Inflammatory macrophage treated with lipopolysaccharide for 1 hour (primary cell): ENCODE data around the gene EXTL1.

ENCODE experiments used
- DNase-seq, 2 donors: peaks; one replicate each; pipeline ENCODE4 v3.0.0-alpha.2; 2020 to 2022

EXTL1 gene

DNA sequence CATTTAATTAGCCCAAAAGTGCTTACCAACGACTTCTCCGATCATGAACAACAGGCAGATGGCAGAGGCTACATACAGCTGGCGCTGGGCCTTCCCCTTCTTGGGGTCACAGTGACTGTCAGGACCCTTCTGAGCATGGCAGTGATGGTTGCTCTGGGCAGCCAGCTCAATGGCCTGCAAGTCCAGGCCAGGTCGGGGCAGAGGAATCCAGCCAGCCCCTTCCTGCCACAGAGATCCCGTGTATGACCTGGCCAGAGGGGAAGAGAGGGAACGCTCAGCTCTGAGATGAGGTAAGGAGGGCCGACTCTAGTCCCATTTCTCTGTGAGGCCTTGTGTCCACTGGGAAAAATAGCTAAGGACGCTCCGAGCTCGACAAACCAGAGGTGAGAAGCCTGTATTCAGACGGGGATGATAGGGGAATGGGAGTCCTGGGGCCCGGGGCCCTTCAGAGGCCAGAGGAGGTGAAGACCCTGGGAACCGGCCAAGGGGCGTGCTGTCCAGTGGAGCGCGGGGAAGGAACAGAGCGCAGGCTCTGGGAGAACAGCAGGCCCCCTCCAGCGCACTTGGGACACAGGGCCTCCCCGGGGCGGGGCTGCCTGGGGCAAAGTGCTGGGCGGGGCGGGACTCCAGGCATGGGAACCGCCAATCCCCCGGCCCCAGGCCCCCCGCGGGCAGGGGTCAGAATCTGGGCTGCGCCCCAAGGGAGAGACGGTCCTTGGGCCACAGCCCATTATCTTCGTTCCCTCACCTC lies 23.6 kb downstream of the EXTL1 start:
- DNase-seq = no peak

DNA sequence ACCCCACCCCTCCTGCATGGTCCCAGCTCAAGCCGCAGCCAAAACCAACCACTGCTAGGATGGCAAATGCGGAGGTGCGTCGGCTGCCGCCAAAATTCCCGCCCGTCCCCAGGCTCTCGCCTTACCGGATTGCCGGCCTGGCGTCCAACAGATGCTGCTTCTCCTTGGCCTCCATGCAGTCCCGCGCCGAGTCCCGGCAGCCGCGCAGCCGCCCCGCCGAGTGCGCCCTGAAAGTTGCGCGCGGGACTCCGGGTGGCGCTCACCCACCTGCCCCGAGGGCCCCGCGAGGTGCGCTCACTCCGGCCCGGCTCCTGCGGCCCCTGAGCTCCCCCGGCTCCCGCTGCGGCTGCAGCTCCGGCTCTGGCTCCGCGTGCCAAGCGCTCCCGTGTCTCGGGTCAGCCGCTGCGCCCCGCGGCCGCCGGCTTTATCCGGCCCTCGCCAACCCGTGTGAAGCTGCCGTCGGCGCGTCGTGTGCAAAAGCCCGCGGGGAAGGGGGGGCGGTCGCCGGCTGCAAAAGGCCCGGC lies 24.2 kb downstream of the EXTL1 start, which contains the start of gene SLC30A2:
Gene SLC30A2 (minus strand): TSS at position 397 of the 524 bp plus-strand sequence. CDS start 222 bp downstream, at position 175.
- no peak for DNase-seq

DNA sequence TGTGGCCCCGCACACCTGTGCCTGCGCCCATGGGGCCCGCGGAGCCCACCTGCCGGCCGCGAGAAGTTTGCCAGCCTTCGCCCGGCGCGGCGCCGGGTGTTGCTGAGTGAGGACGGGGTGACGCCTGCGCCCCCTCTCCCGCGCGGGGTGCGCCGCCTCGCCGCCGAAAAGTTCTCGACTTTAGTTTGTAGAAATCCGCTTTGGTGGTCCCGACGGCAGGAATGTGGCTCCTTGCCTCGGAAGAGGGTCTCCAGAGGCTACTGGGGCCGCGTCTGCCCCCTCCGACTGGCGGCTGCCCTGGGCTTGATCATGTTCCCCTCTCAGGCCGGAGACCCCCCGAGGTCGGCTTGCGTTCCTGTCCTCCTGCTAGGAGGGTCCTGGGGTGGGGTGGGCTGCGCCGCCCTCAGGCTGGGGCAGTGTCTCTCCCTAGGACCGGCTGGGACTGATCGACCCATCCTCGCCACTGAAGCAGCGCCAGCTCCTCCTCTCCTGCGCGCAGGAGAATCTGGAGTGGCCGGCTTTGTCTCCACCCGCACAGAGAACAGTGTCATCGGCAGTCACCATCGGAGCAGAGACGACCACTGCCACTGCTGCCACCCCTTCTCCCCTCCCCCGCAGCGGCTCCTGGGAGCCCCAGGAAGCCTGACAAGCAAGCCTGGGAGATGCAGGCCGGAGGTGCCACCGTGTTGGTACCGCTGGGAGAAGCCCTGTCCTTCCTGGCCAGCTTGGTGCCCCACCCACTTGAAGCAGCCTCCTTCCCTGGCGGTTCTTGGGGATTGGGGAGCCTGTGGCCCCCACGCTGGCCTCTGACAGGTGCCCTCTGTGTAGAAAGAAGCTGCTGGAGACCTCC lies 24.9 kb downstream of the EXTL1 start:
- no peak for DNase-seq

DNA sequence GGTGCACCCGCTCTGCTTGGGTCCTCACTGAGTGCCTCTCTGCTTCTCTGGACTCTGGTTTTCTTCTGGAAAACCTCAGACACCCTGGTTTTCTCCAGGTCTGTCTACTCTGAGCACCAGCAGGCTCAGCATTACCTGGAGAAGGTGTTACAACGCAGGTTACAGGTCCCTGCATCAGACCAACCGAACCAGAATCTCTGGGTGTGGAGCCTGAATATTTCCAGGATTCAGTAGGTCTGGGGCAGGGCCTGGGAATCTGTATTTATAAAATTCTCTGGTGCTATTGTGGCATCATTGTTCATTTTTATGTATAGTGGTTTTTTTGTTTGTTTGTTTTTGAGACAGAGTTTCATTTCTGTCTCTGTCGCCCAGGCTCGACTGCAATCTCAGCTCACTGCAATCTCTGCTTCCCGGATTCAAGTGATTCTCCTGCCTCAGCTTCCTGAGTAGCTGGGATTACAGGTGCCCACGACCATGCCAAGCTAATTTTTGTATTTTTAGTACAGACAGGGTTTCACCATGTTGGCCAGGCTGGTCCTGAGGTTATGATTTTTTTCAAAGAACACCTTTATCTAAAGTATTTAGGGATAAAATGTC lies 25.8 kb downstream of the EXTL1 start:
- no peak for DNase-seq

DNA sequence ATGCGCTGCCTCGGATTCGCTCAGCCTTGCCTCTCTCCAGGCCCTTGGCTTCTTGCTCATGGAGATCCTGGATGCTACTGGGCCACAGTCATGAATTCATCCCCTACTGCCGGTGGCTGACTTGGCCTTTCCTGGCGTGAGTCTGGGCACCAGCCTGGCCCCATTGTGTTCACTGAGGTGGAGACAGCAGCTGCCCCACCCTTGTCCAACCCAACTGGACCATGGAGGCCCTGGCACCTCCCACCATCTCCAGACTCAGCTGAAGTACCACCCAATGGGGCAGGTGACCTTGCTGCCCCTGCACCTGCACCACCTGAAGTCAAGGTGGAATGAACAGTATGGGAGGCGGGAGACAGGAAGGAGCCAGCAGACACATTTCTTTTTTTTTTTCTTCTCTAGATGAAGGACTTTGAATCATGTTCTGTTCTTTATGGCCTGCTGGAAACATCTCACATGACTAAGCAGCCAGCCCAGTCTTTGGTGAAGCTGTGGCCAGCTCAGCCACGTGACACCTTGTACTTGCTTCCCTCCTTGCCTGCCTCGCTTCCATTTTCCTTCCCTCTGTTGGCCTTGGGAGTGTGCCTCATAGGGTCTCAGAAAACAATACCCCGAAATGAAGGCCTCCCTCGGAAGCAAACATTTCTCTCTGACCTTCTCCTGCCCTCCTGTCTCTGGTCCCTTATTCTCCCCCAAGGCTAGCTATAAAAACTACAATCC lies 28.1 kb downstream of the EXTL1 start:
- DNase-seq = no peak

DNA sequence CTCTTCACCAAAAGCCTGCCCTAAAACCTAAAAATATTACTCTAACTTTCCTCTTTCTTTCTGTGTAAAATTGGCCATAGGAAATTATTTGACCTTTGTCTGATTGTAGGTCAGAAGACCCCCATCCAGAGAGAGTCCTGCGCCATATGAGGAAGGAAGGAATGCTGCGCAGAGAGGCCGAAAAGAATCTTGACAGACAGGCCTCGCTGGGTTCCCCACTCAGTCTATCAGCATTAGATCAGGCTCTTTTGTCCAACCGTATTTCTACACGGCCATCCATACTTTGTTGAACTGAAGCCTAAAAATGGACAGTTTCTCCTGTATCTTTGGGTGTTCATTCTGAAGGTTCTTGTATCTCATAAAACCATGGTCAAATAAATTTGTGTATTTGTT lies 28.7 kb downstream of the EXTL1 start:
- DNase-seq = no peak

DNA sequence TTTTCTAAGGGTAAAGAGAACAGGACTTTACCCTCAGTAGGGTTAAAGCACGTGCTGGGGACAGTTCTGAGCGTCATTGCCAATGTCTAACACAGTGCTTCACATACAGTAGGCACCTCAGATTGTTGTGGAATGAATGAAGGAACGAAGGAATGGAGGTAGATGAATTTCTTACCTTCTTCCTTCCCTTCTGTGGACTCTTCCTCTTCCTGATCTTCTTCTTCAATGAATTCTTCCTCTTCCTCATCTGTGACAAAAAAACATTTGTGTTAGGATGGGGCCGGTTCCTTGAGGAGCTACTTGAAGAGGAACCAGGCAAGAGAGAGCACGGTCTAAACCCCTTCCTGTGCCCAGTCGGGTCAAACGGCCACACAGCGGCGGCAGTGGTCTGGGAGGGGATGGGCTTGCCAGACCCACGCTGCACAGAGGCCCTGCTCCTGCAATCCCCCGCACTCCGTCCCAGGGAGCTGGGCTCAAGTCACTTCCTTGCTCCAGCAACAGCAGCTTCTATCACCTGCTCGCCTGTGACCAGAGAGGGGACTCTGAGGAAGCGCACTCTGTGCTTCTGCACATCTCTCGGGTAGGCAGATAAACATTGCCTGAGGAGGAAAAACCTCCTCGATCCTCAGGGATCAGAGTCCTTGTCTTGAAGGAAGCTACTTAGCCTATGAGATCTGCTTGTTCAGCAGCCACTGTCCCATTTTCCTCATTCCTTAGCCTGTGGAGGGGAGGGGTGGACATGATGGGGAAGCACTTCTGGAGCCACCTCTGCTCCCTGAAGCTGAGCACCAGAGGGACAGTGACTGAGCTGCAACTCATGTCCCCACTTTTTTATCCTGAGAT lies 32.4 kb downstream of the EXTL1 start:
- no peak for DNase-seq

DNA sequence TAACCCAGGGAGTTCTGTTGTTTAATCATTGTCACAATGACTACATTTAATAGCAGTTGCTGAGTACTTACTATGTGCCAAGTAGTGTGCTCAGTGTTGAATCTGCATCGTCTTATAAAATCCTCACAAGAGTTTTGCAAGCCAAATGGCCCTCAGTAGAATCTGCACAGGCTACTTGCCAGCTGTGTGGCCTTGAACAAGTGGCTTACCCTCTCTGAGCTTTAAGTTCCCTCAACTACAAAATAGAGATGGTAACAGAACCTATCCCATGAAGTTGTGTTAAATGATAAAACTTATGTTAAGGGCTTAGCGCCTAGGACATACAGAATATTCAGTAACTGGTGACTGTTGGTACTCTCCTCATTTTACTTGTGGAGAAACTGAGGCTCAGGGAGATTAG lies 33.5 kb downstream of the EXTL1 start:
- DNase-seq = no peak

DNA sequence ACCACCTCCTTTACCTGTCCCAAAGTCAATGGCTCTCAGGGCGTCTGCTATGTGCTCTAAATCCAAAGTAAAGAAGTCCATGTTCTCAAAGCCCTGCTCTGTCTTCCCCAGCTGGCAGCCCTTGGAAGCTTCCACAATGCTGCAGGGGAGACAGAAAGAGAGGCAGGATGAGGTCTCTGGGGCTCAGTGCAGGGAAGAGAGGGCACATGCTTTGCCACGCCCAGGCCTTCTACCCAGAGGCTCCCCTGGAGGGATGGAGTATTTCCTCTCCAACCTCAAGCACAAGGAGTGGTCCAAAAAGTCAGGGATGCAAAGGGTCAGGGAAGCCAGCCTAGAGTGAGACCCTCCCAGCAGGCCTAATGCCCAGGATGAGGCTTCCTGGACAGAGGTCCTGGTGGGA lies 35.6 kb downstream of the EXTL1 start:
- DNase-seq = no peak

DNA sequence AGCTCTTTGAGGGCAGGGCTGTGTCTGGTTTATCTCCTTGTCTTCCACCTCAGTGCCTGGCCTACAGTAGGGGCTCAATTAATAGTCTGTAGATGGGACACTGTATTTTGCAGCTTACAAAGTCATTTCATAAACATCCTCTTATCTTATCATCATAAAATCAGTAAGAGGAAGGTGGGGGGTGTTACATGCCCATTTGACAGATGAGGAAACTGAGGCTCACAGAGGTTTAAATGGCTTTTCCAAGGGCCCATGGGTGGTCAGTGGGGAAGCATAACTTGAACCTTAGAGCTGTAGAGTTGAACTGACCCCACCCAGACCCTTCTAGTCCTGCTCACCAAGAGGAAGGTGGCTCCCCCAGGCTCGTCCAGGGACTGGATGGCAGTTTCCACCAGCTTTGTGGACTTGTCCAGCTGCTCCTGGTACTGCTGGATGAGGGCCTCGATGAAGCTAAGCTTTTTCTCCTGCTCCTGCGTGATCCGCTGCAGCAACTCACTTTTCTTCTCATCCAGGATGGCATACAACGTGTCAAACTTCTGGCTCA lies 36.5 kb downstream of the EXTL1 start:
- DNase-seq = no peak

DNA sequence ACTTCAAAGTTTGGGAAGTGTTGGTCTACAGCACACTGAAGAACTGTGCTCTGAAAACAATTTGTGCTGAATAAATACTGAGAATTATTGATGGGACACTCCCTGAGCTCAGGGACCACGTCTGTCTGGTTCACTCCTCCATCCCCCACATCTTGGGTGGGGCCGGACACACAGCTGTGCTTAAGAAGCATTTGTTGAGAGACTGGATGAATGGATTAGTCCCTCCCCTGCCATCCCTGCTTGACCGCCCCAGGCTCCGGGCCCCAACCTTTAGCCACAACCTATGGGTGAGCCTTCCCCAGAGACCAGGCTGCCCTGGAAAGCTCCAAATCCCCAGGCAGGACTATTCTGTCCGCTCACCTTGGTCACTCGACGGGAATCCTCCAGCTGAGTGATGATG lies 38.3 kb downstream of the EXTL1 start:
- no peak for DNase-seq

DNA sequence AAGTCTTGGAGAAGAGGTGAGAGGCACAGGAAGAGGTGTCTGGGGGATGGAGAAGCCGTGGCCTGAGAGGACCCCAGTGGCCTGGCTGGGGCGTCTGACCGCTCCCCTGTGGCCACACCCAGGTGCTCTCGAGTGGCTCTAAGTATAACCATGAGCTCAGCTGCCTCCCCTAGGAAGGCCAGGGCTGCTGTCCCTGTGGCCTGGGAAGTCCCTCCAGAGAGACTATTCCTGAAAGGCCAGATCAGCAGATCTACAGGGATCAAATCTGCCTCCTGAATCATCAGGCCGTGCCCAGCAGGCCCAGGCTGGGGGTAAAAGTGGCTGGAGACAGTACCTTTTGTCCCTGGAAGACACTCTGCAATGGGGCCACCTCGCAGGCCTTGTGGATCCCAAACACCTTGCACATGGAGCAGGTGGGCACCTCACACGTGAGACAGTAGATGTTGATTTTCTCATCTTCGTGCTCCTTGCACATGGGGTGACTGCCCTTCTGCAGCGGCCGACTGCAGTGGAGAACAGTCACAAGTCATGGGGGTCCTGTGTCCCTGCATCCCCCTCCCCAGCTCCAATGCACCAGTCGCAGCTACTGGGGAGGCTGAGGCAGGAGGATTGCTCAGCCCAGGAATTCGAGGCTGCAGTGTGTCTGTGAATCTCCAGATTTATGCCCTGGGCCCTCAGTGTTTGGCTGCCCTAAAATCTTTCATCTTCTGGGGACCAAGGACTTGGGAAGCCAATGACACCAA lies 39.4 kb downstream of the EXTL1 start:
- no peak for DNase-seq

DNA sequence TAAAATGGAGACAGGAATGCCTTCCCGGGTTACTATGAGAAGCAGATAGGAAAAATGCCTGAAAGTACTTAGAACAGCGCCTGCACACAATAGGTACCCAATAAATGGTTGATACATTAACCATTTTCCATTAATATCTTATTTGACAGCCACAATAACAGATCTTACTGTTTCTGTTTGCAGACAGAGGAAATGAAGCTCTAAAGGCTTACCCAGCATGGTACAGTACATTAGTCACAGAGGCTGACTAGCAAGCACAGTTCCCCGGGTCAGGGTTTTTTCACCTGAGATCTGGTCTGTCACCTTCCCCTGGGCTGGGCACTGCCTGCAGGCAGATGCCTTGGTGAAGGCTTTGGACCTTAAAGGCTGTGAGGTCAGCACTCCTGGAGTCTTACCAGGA lies 43.0 kb downstream of the EXTL1 start:
- no peak for DNase-seq

DNA sequence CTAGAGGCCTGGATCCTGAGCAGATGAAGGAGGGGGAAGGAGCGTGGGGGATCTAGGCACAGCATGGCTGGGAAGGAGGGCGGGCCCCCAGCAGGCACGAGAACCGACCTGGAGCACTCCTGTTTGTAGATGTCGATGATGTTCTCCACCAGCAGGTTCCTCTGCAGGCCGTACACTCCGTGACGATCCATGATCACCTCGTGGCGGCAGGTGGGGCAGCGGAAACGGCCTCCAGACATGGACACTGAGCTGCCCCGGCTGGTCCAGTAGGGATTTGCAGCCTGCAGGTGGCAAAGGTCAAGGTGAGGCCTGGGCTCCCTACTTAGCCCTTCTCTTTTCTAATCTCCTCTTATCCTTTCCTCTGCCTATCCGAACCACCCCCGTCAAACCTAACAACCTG lies 44.6 kb downstream of the EXTL1 start:
- DNase-seq = no peak

DNA sequence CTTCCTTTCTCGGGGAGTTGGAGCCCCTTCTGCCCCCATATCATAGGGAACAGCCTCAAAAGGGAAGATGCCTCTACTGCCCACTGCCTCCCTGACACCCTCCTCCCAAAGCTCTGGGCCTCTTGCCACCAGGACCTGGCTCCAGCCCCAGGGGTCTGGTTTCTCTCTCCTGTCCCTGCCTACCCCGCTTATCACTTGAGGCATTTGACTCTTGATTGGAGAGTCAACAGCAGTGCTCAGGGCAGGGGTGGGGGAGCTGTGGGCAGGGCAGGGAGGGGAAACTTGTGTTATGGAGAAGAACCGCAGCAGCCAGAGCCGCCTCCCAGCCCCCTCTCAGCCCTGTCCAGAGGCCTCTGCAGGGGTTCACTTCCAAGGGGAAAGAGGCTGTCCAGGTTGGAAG lies 45.3 kb downstream of the EXTL1 start:
- DNase-seq = no peak

DNA sequence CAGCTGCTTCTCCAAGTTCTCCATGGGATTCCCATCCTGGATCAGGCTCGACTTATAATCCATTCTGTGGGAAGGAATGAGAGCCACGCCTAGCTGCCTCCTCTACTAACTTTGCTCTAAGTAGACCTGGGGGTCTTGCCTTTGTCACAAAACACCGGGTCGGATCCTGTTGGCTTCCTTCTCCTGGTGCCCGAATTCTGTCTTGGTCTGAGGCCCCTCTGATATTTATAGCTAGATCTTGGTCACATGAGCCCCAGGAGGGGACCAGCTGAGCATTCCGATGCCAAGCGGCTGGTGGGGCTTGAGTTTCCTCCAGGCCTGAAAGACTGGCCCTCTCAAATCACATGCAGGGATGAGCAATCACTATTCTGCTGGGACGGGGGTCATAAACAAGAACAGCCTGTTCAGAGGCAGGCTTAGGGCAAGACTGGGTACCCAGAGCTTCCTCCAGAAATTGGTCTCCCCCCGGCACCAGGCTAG lies 45.9 kb downstream of the EXTL1 start, which contains the start of gene TRIM63:
Gene TRIM63 (minus strand): TSS at position 199 of the 480 bp plus-strand sequence. CDS start 136 bp downstream, at position 63.
- no peak for DNase-seq

DNA sequence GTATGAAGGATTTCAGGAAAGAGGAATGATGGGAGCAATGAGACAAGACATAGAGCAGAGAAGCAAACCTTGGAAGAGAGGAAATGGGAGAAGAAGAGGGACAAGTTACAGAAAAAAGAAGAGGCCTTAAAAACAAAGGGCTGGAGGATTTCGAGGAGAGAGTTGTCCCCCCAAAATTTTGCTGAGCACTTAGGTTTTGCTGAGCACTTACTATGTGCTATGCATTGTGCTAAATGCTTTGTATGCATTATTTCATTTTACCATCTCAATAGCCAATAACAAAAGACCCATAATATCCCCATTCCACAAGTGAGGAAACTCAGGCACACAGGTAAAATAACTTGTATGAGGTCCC lies 48.3 kb downstream of the EXTL1 start:
- DNase-seq = no peak

DNA sequence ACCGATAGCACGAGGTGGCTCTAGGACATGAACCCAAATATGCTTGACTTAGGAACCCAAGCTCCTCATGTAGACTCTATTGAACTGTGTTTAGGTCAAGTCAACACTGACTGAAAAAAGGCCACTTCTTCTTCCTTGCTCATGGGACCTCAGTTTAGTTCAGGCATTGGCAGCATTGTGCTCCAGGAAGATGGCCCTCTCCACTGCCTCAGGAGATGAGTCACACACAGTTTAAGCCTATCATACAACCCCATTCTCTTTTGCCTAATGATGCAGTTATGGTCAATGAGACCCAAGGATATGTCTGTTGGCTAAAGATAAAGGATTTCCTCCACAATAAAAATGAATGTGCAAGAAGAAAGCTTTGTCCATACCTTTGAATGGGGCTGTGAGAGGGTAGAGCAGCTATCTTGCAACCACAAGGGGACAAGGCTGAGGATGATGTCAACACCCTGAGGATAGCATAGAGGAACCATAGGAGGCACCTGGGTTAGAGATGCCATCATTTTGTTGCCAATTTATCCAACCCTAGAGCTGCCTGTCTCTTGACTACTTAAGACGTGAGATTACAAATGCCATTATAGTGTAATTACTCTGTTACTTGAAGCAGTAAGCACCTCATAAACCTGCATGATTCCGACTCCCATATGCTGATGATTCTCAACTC lies 48.9 kb downstream of the EXTL1 start:
- no peak for DNase-seq

DNA sequence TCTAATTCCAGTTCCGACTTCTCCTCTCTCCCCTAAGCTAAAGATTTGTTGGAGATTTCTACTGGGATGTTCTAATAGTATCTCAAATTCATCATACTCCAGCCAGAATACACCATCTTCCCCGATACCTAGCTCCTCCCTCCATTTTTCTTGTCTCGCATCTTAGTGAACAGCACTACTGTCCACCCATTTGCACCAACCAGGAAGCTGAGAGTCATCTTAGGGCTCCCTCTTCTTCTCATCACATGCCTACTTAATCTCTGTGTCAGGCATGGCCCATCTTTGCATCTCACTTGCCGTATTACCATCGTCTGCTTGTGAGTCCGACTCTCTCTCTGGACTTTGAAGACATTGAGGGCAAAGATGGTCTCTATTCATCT lies 49.4 kb downstream of the EXTL1 start:
- no peak for DNase-seq

DNA sequence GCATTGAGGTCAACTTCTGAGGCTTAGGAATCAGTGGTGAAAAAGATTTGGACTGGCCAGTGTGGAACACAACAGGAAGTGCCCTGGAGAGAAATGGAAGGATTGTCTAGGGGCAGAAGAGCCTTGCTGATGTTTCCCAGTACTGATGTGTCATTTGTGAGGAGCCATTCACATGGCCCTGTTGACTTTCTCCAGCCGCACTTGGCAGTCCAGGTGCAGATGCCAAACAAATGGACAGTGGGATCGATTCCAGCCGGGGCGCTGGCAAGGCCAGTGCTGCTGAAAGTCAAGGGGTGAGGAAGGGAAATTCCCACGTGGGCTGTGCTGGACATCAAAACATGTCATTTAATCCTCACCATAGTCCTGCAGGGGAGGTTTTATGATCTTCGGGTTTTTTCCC lies 50.7 kb downstream of the EXTL1 start:
- no peak for DNase-seq
